ENCODE data around the gene PTGES2. TPM values are rescaled to one million over a fixed set of nuclear protein-coding genes. Genes with fewer than 3 reads are reported as not detected.

PTGES2 gene
- total RNA-seq, 1 donor from 2014 or later: 129 TPM

- no peak for DNase-seq (ENCODE audit: low read depth, low spot score)
Measured at GRCh38 chr9:128153060-128153946, 25.8 kb upstream of the PTGES2 start.

- DNase-seq (ENCODE audit: low read depth, low spot score): no peak
Measured at GRCh38 chr9:128152133-128153059, 24.9 kb upstream of the PTGES2 start.

GRCh38 chr9:128151309-128152132 lies 24.0 kb upstream of the PTGES2 start:
- DNase-seq (ENCODE audit: low read depth, low spot score): no peak

- DNase-seq (ENCODE audit: low read depth, low spot score): no peak
Measured at GRCh38 chr9:128150594-128151308, 23.2 kb upstream of the PTGES2 start.

- no peak for DNase-seq (ENCODE audit: low read depth, low spot score)
Measured at GRCh38 chr9:128149951-128150593, 22.5 kb upstream of the PTGES2 start.

GRCh38 chr9:128149001-128149701 lies 21.6 kb upstream of the PTGES2 start, which contains the start of gene LCN2:
LCN2 (plus strand) TSS chr9:128149453; CDS start chr9:128149526, 73 bp downstream.
- DNase-seq (ENCODE audit: low read depth, low spot score): no peak

- DNase-seq (ENCODE audit: low read depth, low spot score): no peak
Measured at GRCh38 chr9:128148509-128149000, 21.0 kb upstream of the PTGES2 start.

GRCh38 chr9:128146591-128147120 lies 19.1 kb upstream of the PTGES2 start:
- no peak for DNase-seq (ENCODE audit: low read depth, low spot score)

GRCh38 chr9:128145951-128146351 lies 18.4 kb upstream of the PTGES2 start:
- DNase-seq (ENCODE audit: low read depth, low spot score): no peak

GRCh38 chr9:128145536-128145935 lies 18.0 kb upstream of the PTGES2 start:
- no peak for DNase-seq (ENCODE audit: low read depth, low spot score)

GRCh38 chr9:128144239-128145181 lies 17.0 kb upstream of the PTGES2 start:
- no peak for DNase-seq (ENCODE audit: low read depth, low spot score)

- no peak for DNase-seq (ENCODE audit: low read depth, low spot score)
Measured at GRCh38 chr9:128143525-128144238, 16.2 kb upstream of the PTGES2 start.

- no peak for DNase-seq (ENCODE audit: low read depth, low spot score)
Measured at GRCh38 chr9:128142596-128142995, 15.1 kb upstream of the PTGES2 start.

GRCh38 chr9:128142061-128142460 lies 14.5 kb upstream of the PTGES2 start:
- no peak for DNase-seq (ENCODE audit: low read depth, low spot score)

GRCh38 chr9:128141604-128142003 lies 14.1 kb upstream of the PTGES2 start:
- no peak for DNase-seq (ENCODE audit: low read depth, low spot score)

- DNase-seq (ENCODE audit: low read depth, low spot score): no peak
Measured at GRCh38 chr9:128139621-128140020, 12.1 kb upstream of the PTGES2 start.

- no peak for DNase-seq (ENCODE audit: low read depth, low spot score)
Measured at GRCh38 chr9:128138001-128138400, 10.5 kb upstream of the PTGES2 start.

Measured in pulmonary artery endothelial cell (primary cell).